Measurements from ENCODE around the gene HMGN5. TPM values are rescaled to one million over a fixed set of nuclear protein-coding genes. Genes with fewer than 3 reads are reported as not detected.
A peak's percentile ranks its signal among the peaks of the same experiment; 100 is the strongest.

Gene HMGN5
- total RNA-seq, 1 donor, result 2.0 TPM

DNA sequence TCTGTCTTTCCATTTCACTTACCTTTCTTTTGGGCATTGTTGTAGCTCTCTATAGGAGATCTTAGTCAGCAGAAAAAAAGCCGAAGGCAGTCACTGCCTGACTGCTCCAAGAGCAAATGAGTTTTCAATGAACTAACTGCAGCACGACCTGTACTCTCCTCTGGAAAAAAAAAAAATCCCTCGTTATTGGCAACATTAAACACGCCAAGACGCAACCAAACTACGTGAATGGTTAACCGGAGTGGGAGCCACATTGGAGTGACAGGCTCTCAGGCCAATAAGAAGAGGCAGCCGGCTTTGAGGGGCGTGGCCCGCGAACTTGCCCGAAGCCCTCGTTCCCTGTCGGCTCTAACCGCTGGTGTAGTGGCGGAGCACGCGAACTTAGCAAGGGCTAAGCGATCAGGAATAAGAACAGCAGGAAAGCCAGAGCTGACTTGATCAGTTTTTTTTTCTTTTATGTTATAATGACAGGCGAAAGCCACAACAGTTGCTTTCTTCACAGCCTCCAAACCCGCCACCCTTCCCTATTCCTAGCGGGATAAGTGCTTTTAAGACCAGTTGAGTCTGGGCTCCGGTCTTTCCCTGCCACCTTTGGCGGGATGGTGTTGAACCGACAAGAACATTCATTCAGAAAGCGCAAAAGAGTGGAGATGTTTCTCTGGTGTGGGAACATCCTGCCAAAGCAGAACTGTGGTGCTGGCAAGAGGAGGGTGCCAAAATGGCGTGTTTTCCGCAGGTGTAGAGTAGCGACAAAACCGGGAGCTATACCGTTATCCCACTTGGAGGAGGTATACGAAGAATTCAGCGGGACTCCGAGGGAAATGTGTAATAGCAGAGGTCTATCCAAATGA is 80.0 kb downstream of the HMGN5 start:
- DNase-seq (ENCODE audit: low read depth), result peak; percentile 93
- H3K4me3 ChIP-seq (ENCODE audit: low read depth, low read length), result peak overlapping the region; percentile 72
- TF ChIP-seq, protein P1, sequence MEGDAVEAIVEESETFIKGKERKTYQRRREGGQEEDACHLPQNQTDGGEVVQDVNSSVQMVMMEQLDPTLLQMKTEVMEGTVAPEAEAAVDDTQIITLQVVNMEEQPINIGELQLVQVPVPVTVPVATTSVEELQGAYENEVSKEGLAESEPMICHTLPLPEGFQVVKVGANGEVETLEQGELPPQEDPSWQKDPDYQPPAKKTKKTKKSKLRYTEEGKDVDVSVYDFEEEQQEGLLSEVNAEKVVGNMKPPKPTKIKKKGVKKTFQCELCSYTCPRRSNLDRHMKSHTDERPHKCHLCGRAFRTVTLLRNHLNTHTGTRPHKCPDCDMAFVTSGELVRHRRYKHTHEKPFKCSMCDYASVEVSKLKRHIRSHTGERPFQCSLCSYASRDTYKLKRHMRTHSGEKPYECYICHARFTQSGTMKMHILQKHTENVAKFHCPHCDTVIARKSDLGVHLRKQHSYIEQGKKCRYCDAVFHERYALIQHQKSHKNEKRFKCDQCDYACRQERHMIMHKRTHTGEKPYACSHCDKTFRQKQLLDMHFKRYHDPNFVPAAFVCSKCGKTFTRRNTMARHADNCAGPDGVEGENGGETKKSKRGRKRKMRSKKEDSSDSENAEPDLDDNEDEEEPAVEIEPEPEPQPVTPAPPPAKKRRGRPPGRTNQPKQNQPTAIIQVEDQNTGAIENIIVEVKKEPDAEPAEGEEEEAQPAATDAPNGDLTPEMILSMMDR (IDR thresholded peaks at IDR 0.05; ENCODE audit: insufficient read depth, low read length), result no peak

DNA sequence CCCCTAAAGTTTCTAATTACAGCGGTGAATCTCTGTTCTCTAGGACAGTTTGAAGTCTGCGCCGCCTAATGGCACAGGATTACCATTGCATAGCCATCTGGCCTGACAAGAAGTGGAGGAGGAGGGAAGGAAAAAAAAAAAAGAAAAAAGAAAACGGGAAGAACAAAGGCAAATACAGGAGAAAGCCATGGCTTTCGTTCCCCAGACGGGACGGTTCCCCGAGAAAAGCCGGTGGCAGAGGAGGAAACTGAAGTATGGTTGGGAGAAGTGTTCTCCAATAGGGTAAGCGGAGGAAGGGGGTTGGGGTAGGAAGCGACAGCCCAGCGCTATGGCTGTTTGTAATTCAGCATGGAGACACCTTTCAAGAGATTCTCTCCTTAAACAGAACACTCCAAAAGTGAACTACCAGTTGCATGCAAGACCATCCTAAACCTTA is 80.8 kb downstream of the HMGN5 start:
- peak; percentile 53 for DNase-seq (ENCODE audit: low read depth)
- TF ChIP-seq, protein P1 (IDR thresholded peaks at IDR 0.05; ENCODE audit: insufficient read depth, low read length), result peak; percentile 68
- peak overlapping the region; percentile 72 for H3K4me3 ChIP-seq (ENCODE audit: low read depth, low read length)

DNA sequence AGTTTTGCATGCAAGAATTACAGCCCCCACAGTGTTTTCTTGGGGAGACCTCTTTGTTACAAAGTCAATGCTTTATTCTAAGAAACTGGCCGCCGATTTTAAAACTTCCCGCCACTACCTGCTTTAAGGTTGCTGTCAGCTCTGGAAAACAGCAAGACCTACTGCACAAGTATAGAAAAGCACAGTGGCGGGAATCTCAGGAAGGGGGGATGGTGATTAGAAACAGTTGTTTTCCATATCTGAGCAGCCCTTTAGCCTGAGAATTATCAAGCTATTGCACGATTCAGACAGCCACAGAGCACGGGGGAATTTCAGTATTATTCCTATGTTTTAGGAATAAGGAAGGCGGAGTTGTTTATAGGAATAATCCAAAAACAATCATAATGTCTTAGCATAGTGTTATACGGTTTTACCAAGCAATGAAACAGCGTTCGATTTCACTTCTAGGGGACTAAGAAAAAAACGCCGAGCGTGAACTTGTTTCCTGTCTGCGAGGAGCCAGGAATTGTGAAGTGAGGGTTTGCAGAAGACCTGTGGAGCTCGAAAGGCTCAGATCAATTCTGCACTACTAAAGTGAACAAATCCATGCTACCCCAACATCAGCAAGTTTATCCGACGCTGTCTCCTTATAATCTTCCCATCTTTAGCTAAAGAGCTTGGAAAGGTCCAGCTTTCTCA is 81.3 kb downstream of the HMGN5 start:
- DNase-seq (ENCODE audit: low read depth), result no peak
- TF ChIP-seq, protein P1 (IDR thresholded peaks at IDR 0.05; ENCODE audit: insufficient read depth, low read length), result no peak

DNA sequence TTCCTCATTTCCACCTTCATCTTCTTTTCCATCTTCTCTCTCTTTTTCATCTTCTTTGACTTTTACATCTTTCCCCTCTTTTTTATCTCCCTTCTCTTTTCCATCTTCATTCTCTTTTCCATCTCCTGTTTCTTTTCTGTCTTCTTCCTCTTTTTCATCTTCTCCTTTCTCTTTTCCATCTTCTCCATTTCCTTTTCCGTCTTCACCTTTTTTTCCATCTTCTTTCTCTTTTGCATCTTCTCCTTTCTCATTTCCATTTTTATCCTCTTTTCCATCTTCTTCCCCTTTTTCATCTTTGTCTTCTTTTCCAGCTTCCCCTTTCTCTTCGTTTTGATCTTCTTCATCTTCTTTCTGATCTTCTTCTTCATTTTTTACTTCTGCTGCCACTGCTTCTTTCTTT is 87.0 kb downstream of the HMGN5 start:
- TF ChIP-seq, protein P1 (IDR thresholded peaks at IDR 0.05; ENCODE audit: insufficient read depth, low read length), result no peak
- DNase-seq (ENCODE audit: low read depth), result no peak
- H3K4me3 ChIP-seq (ENCODE audit: low read depth, low read length), result no peak overlapping the region

More for the DNA sequence above, 81.3 kb downstream of the HMGN5 start:
- peak overlapping the region; percentile 72 for H3K4me3 ChIP-seq (ENCODE audit: low read depth, low read length)

DNA sequence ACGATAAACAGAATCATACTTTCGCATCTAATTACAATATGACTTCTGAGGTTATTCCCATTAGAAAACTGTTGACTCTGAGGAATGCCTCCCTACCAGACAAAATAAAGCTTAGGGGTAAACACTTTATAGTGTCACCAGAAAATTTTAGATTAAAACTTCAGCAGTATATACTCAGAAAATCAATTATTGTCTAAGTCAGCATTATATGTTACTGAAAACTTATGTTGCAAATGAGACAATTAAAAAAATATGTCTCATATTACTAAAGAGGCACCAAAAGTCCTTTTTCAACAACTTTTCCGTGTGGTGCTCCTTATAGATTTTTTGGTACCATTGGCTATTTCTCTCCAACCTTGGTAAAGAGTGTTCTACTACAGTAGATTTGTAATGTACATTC is 91.4 kb downstream of the HMGN5 start:
- H3K4me3 ChIP-seq (ENCODE audit: low read depth, low read length), result no peak overlapping the region
- TF ChIP-seq, protein P1 (IDR thresholded peaks at IDR 0.05; ENCODE audit: insufficient read depth, low read length), result no peak
- no peak for DNase-seq (ENCODE audit: low read depth)

DNA sequence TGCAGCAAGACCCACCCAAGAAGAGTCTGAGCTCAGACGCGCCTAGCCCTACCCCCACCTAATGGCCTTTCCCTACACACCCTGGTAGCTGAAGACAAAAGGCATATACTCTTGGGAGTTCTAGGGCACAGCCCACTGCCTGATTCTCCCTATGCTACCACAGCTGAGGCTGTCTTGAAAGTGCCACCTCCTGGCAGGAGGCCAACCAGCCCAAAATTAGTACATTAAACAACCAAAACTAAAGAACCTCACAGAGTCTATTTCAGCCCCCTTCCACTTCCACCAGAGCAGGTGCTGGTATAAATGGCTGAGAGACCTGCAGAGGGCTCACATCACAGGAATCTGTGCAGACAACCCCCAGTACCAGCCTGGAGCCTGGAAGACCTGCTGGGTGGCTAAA is 119.1 kb downstream of the HMGN5 start:
- TF ChIP-seq, protein P1 (IDR thresholded peaks at IDR 0.05; ENCODE audit: insufficient read depth, low read length), result no peak
- H3K4me3 ChIP-seq (ENCODE audit: low read depth, low read length), result no peak overlapping the region
- DNase-seq (ENCODE audit: low read depth), result no peak

Other genes with a start within 250 kb of the HMGN5 start
- 132 TPM in 2 replicates for gene SH3BGRL, start 189 bp upstream of the HMGN5 start, total RNA-seq (ENCODE audit: low replicate concordance)

Data from fibroblast of the aortic adventitia (primary cell).